Measurements from ENCODE around the gene ATXN1. TPM values are rescaled to one million over a fixed set of nuclear protein-coding genes. Genes with fewer than 3 reads are reported as not detected.
A peak's percentile ranks its signal among the peaks of the same experiment; 100 is the strongest.

Gene ATXN1
- polyA plus RNA-seq, 1 donor from 2014 or later = 28.2 TPM

GRCh38 chr6:16748025-16748319 is 13.3 kb downstream of the ATXN1 start:
- H2AFZ ChIP-seq (ENCODE audit: low read depth, low read length) = no peak overlapping the region
- peak overlapping the region; percentile 8 for H3K27ac ChIP-seq (ENCODE audit: low read length)
- H3K9me3 ChIP-seq (ENCODE audit: low read length) = no peaks in the 10 kb centered on the region
- H4K20me1 ChIP-seq (ENCODE audit: insufficient read depth) = no peaks in the 10 kb centered on the region
- no peak overlapping the region for H3K4me2 ChIP-seq (ENCODE audit: low read length)
- H3K4me3 ChIP-seq (ENCODE audit: low read length) = no peak overlapping the region
- H3K9ac ChIP-seq (ENCODE audit: low read length) = no peak overlapping the region
- H3K9me2 ChIP-seq (ENCODE audit: insufficient read depth, low read length) = no peaks in the 10 kb centered on the region
- no peaks in the 10 kb centered on the region for H3K36me3 ChIP-seq (ENCODE audit: insufficient read depth, low read length)
- TF ChIP-seq REST (IDR thresholded peaks at IDR 0.05; ENCODE audit: borderline replicate concordance) = no peak
- TF ChIP-seq, protein P1, sequence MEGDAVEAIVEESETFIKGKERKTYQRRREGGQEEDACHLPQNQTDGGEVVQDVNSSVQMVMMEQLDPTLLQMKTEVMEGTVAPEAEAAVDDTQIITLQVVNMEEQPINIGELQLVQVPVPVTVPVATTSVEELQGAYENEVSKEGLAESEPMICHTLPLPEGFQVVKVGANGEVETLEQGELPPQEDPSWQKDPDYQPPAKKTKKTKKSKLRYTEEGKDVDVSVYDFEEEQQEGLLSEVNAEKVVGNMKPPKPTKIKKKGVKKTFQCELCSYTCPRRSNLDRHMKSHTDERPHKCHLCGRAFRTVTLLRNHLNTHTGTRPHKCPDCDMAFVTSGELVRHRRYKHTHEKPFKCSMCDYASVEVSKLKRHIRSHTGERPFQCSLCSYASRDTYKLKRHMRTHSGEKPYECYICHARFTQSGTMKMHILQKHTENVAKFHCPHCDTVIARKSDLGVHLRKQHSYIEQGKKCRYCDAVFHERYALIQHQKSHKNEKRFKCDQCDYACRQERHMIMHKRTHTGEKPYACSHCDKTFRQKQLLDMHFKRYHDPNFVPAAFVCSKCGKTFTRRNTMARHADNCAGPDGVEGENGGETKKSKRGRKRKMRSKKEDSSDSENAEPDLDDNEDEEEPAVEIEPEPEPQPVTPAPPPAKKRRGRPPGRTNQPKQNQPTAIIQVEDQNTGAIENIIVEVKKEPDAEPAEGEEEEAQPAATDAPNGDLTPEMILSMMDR (IDR thresholded peaks at IDR 0.05; ENCODE audit: poor library complexity, severe bottlenecking) = no peak
- no peaks in the 10 kb centered on the region for H3K27me3 ChIP-seq (ENCODE audit: insufficient read depth, low read depth, low read length)
- no peaks in the 10 kb centered on the region for H3F3A ChIP-seq (ENCODE audit: insufficient read depth, low read length, poor library complexity, severe bottlenecking)
- H3K79me2 ChIP-seq (replicated peaks; ENCODE audit: insufficient read depth, low read length) = no peaks in the 10 kb centered on the region

DNA sequence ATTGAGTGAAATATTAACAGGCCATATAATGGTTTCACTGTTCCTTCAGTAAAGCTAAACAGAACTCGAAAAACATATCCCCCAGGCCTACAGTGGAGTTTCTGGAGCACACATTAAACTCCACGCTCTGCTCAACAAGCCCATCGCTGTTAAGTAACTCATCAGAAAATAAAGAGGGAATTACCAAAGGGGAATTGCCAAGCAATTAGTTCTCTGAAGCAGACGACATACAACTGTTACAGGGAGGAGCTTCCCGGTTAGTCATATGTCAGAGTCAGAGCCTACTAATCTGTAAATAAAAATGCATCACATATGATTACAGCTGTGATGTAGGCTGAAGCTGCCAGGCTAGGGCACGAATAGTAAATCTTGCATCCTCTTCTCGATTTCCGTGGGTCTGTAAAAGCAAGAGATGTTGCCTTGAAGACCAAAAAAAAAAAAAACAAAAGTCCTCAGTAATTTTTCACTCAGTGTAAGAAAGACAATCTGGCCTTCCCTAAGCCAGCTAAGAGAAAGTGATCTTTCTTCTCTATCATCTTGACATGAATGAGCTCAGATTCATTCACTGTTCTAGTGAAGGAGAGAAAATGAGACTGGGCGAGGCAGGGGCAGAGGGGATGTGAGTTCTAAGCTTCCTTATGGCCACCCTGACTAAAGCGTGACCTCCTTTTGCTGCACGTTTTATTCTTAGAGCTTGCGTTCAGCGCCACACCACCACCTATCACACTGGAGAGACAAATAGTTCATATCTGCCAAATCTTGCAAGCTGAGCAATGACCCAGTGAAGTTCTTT is 13.8 kb downstream of the ATXN1 start:
- Histone ChIP-seq H3K9me2 (ENCODE audit: insufficient read depth, low read length) (no peaks in the 10 kb centered on the region), H3F3A (ENCODE audit: insufficient read depth, low read length, poor library complexity, severe bottlenecking) (no peaks in the 10 kb centered on the region), H3K4me2 (ENCODE audit: low read length) (no peak overlapping the region), H2AFZ (ENCODE audit: low read depth, low read length) (no peak overlapping the region), H3K27ac (ENCODE audit: low read length) (peak overlapping the region; percentile 8), H3K27me3 (ENCODE audit: insufficient read depth, low read depth, low read length) (no peaks in the 10 kb centered on the region), H3K9ac (ENCODE audit: low read length) (no peak overlapping the region), H3K4me3 (ENCODE audit: low read length) (no peak overlapping the region), H3K36me3 (ENCODE audit: insufficient read depth, low read length) (no peaks in the 10 kb centered on the region), H3K79me2 (replicated peaks; ENCODE audit: insufficient read depth, low read length) (no peaks in the 10 kb centered on the region), H4K20me1 (ENCODE audit: insufficient read depth) (no peaks in the 10 kb centered on the region), H3K9me3 (ENCODE audit: low read length) (no peaks in the 10 kb centered on the region)
- no peak for TF ChIP-seq SMC3 (conservative IDR thresholded peaks at IDR 0.05; ENCODE audit: poor library complexity)
- TF ChIP-seq POLR2AphosphoS5 (IDR thresholded peaks at IDR 0.05) = no peak
- no peak for TF ChIP-seq EP300 (conservative IDR thresholded peaks at IDR 0.05; ENCODE audit: poor library complexity, severe bottlenecking)
- no peak for TF ChIP-seq MXI1 (conservative IDR thresholded peaks at IDR 0.05; ENCODE audit: poor library complexity, severe bottlenecking)
- TF ChIP-seq TAF1 (IDR thresholded peaks at IDR 0.05; ENCODE audit: low read depth) = no peak
- no peak for TF ChIP-seq EZH2 (IDR thresholded peaks at IDR 0.05; ENCODE audit: borderline replicate concordance, insufficient read depth, low read length, poor library complexity, severe bottlenecking)
- TF ChIP-seq, protein P1 (IDR thresholded peaks at IDR 0.05; ENCODE audit: poor library complexity, severe bottlenecking) = no peak
- no peak for TF ChIP-seq RAD21 (conservative IDR thresholded peaks at IDR 0.05)
- no peak for TF ChIP-seq REST (IDR thresholded peaks at IDR 0.05; ENCODE audit: borderline replicate concordance)

All from neural cell (in vitro differentiated cells).